GM19193 (cell line): ENCODE measurements around the gene CIRBP.

ENCODE experiments used
- POLR2A ChIP-seq: IDR thresholded peaks from 4 replicates; pipeline ENCODE4 v1.6.1; 2011; ENCODE audit not compliant: insufficient read depth, insufficient read length; ENCODE audit errors: extremely low read depth

The CIRBP gene

GRCh38 chr19:1315470-1316166, 46.5 kb downstream of the CIRBP start:
- TF ChIP-seq POLR2A = no peak

DNA sequence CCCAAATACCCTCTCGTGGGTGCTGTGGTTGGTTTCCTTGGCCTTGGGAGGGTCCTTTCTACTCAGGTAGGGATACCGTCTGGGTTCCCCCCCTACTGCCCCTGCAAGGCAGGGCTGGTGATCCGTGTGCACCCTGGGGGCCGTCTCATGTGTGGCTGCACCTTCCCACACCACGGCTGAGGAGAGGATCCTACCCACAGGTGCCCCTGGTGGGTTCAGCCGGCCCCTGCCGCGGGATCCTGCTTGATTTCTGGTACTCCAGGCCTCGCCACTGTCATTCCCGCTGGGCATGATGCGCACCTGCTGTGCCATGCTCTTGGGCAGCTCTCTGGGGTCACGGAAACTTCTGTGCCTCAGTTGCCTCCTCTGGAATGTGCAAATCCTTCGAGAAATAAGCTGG, 47.3 kb downstream of the CIRBP start:
- TF ChIP-seq POLR2A = no peak

DNA sequence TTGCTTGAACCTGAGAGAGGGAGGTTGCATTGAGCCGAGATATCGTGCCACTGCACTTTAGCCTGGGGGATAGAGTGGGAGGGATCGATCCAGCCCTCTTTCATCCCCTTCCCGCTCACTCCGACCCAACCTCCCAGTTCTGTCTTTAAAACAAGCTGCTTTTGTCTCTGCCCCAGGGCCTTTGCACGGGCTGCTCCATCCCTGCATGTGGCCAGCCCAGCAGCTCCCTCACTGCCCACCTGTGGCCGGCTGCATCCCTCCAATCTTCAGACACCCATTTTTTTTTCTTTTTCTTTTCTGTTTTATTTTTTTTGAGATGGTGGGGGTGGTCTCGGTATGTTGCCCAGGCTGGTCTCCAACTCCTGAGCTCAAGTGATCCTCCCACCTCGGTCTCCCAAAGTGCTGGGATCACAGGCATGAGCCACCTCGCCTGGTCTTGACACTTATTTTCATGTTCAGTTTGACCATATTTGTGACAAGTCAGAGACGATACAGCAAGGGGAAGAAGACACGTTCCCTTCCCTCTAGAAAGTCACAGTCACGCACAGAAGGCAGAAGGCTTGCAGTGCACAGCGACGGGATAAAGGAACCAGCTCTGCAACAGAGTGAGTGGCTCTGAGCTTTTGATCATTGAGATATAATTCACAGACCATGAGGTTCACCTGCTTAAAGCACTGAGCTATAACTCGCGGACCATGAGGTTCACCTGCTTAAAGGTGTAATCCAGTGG, 48.3 kb downstream of the CIRBP start:
- TF ChIP-seq POLR2A = no peak

GRCh38 chr19:1318678-1319471, 49.7 kb downstream of the CIRBP start:
- no peak for TF ChIP-seq POLR2A

DNA sequence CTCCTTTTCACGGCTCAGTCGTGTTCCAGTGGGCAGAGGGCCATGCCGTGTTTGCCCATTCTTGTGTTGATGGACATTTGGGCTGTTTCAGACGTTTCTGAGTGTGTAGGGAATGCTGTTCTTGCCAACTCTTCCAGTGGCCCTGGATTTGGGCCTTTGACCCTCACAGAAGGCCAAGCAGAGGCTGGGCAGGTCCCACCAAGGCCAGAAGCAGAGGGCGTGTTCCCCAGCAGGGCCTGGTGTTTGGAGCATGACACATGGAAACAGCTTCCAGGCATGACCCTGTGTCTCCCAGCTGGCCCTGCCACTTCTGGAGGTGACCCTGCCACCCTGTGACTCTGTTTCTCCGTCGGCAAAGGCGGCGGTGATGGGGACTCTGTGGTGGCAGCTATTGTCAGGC, 52.4 kb downstream of the CIRBP start:
- TF ChIP-seq POLR2A = no peak

GRCh38 chr19:1322198-1322981, 53.3 kb downstream of the CIRBP start:
- TF ChIP-seq POLR2A = no peak

GRCh38 chr19:1324249-1324805, 55.2 kb downstream of the CIRBP start:
- TF ChIP-seq POLR2A = no peak
